ENCODE measurements around the gene PLCD4. TPM values are rescaled to one million over a fixed set of nuclear protein-coding genes. Genes with fewer than 3 reads are reported as not detected.

PLCD4 gene
- total and polyA plus RNA-seq, 10 of the 15 experiments (the other 5 are each of a cell fraction or from before 2014, with no cell fraction given) = under 0.01 to 1.5 (median 0.23) TPM; not detected in 2

GRCh38 chr2:218578272-218578877 lies 29.3 kb upstream of the PLCD4 start:
- Histone ChIP-seq H3K36me3 (ENCODE audit: control insufficient read depth in 2 of 2, insufficient read depth in 2 of 2, low read length in 1 of 2) (peaks cover 2 to 34% of the 10 kb centered on the region in 2 experiments; a peak in 3 of 4 replicates), H3K27me3 (replicated peaks in 1 of 2; ENCODE audit: control insufficient read depth in 2 of 2, insufficient read depth in 2 of 2, low read length in 1 of 2) (no peaks in the 10 kb centered on the region), H2AFZ (ENCODE audit: control insufficient read depth, low read depth, low read length) (no peak overlapping the region), H3K27ac (ENCODE audit: control insufficient read depth, insufficient read depth) (no peak overlapping the region), H3K9ac (ENCODE audit: control insufficient read depth, insufficient read depth, low read length) (no peak overlapping the region), H4K20me1 (ENCODE audit: control insufficient read depth, insufficient read depth) (0 out of 2 replicates have a peak, but pooled peaks cover 3% of the 10 kb centered on the region), H3K4me2 (ENCODE audit: control insufficient read depth, insufficient read depth) (no peak overlapping the region), H3K79me2 (ENCODE audit: control insufficient read depth, insufficient read depth, low read length) (peaks cover 56% of the 10 kb centered on the region), H3K9me3 (replicated peaks; ENCODE audit: control insufficient read depth, insufficient read depth, low read length) (no peaks in the 10 kb centered on the region), H3K4me1 (ENCODE audit: control insufficient read depth, insufficient read depth, low read length) (peaks cover 4% of the 10 kb centered on the region; the same call in 1 of the 2 replicates), H3K4me3 (no peak overlapping the region)
- no peak for TF ChIP-seq IRF4 (IDR thresholded peaks at IDR 0.05; ENCODE audit: low read depth, low read length)
- TF ChIP-seq PML (IDR thresholded peaks at IDR 0.05; ENCODE audit: low read length) = no peak
- ATAC-seq (no peak), FAIRE-seq (no peak), DNase-seq (ENCODE audit: low read depth, low spot score) (no peak)
- SMC1A ChIA-PET (ENCODE audit: uncharacterized antibody, unreplicated experiment) = interaction anchor here (0.9 to 2.1 kb wide), 4 partner anchors 11 to 105 kb away, joined by 3 to 6 read pairs (median 4); no protein-coding TSS in a partner anchor
- BruUV-seq (replicated peaks) = no TSS peak
- CTCF ChIA-PET = interaction anchor here (0.8 to 0.9 kb wide), 2 partner anchors 12 to 70 kb away, joined by 3 read pairs; no protein-coding TSS in a partner anchor
- in situ Hi-C loops (cut with MboI) (no loop called here), intact Hi-C loops (cut with micrococcal nuclease; ENCODE audit: unreplicated experiment) (no loop called here)
- RAD21 ChIA-PET (ENCODE audit: unreplicated experiment) = interaction anchor here (0.6 to 0.7 kb wide), 2 partner anchors 9 to 310 kb away, joined by 3 to 4 read pairs; no protein-coding TSS in a partner anchor
- WGBS (ENCODE audit: insufficient coverage, insufficient replicate concordance, low lambda C conversion rate, missing lambda C conversion rate) = 90% methylated on average over 3 of the region's 3 CpGs
- POLR2A ChIA-PET = interaction anchor here (1.6 kb wide), 1 partner anchor 9 kb away, joined by 6 read pairs; no protein-coding TSS in a partner anchor

GRCh38 chr2:218582076-218582475 lies 25.6 kb upstream of the PLCD4 start:
- ChIA-PET RAD21 (ENCODE audit: unreplicated experiment) (interaction anchor here (0.6 kb wide), 1 partner anchor 100 kb away, joined by 3 read pairs; no protein-coding TSS in a partner anchor), SMC1A (ENCODE audit: uncharacterized antibody, unreplicated experiment) (interaction anchor here (1.1 to 1.4 kb wide), 2 partner anchors 12 to 34 kb away, joined by 3 to 5 read pairs; no protein-coding TSS in a partner anchor), POLR2A (interaction anchor here (1.2 kb wide), 1 partner anchor 11 kb away, joined by 3 read pairs; no protein-coding TSS in a partner anchor), CTCF (interaction anchor here (1.5 kb wide), 1 partner anchor 9 kb away, joined by 3 read pairs; no protein-coding TSS in a partner anchor)
- Histone ChIP-seq H3K9me3 (replicated peaks; ENCODE audit: control insufficient read depth, insufficient read depth, low read length) (no peaks in the 10 kb centered on the region), H3K4me1 (ENCODE audit: control insufficient read depth, insufficient read depth, low read length) (peaks cover 4% of the 10 kb centered on the region; the same call in 1 of the 2 replicates), H3K4me3 (no peak overlapping the region), H2AFZ (ENCODE audit: control insufficient read depth, low read depth, low read length) (no peak overlapping the region), H4K20me1 (ENCODE audit: control insufficient read depth, insufficient read depth) (0 out of 2 replicates have a peak, but pooled peaks cover 3% of the 10 kb centered on the region), H3K4me2 (ENCODE audit: control insufficient read depth, insufficient read depth) (no peak overlapping the region), H3K27me3 (replicated peaks in 1 of 2; ENCODE audit: control insufficient read depth in 2 of 2, insufficient read depth in 2 of 2, low read length in 1 of 2) (no peaks in the 10 kb centered on the region), H3K9ac (ENCODE audit: control insufficient read depth, insufficient read depth, low read length) (no peak overlapping the region), H3K36me3 (ENCODE audit: control insufficient read depth in 2 of 2, insufficient read depth in 2 of 2, low read length in 1 of 2) (peaks cover 5 to 43% of the 10 kb centered on the region in 2 experiments), H3K27ac (ENCODE audit: control insufficient read depth, insufficient read depth) (no peak overlapping the region), H3K79me2 (ENCODE audit: control insufficient read depth, insufficient read depth, low read length) (peaks cover 22% of the 10 kb centered on the region)
- BruUV-seq (replicated peaks) = no TSS peak
- intact Hi-C loops (cut with micrococcal nuclease; ENCODE audit: unreplicated experiment) (no loop called here), in situ Hi-C loops (cut with MboI) (no loop called here)
- 40% methylated on average over 7 of the region's 7 CpGs for WGBS (ENCODE audit: insufficient coverage, insufficient replicate concordance, low lambda C conversion rate, missing lambda C conversion rate)
- DNase-seq (ENCODE audit: low read depth, low spot score) (no peak), FAIRE-seq (no peak), ATAC-seq (peak; percentile 85)
- TF ChIP-seq EP300 (IDR thresholded peaks at IDR 0.05; ENCODE audit: borderline replicate concordance in 1 of 2, control insufficient read depth in 1 of 2, low read depth in 2 of 2, low read length in 2 of 2) (no peak), HCFC1 (IDR thresholded peaks at IDR 0.05; ENCODE audit: low read length) (no peak), IRF4 (IDR thresholded peaks at IDR 0.05; ENCODE audit: low read depth, low read length) (no peak), MAX (IDR thresholded peaks at IDR 0.05; ENCODE audit: low read depth, low read length) (no peak), CBFB (IDR thresholded peaks at IDR 0.05; ENCODE audit: low read depth) (no peak), EED (IDR thresholded peaks at IDR 0.05; ENCODE audit: low read depth) (no peak), RAD21 (IDR thresholded peaks at IDR 0.05; ENCODE audit: insufficient read depth, low read depth, low read length) (no peak), FOS (IDR thresholded peaks at IDR 0.05; ENCODE audit: borderline replicate concordance, extremely low read depth, insufficient read length) (no peak), ZBED1 (IDR thresholded peaks at IDR 0.05; ENCODE audit: borderline replicate concordance) (no peak), JUNB (IDR thresholded peaks at IDR 0.05) (peak; percentile 78), RUNX3 (IDR thresholded peaks at IDR 0.05; ENCODE audit: low read length) (peak; percentile 91), ZNF384 (IDR thresholded peaks at IDR 0.05; ENCODE audit: borderline replicate concordance, low read depth, low read length) (no peak), NFIC (IDR thresholded peaks at IDR 0.05; ENCODE audit: low read depth, low read length) (peak; percentile 50; the same call in 1 of the 2 replicates), CHD2 (IDR thresholded peaks at IDR 0.05; ENCODE audit: borderline replicate concordance, low read depth, low read length) (no peak), HDAC2 (IDR thresholded peaks at IDR 0.05) (no peak), IKZF2 (IDR thresholded peaks at IDR 0.05) (no peak), SREBF2 (IDR thresholded peaks at IDR 0.05; ENCODE audit: low read length) (no peak), NBN (IDR thresholded peaks at IDR 0.05) (no peak), TAF1 (IDR thresholded peaks at IDR 0.05; ENCODE audit: borderline replicate concordance, low read depth, low read length) (no peak)

Data from GM12878 (cell line).